H9 (cell line): ENCODE results near the gene ROBO1. TPM values are rescaled to one million over a fixed set of nuclear protein-coding genes. Genes with fewer than 3 reads are reported as not detected.

Experiments used
- DNase-seq: peaks from one replicate; pipeline ENCODE4 v3.0.0-alpha.2; 2017
- H2AFZ ChIP-seq: one replicate; pipeline ENCODE4 v1.6.1; 2013; ENCODE audit warnings: mild to moderate bottlenecking, low read length, control low read depth, moderate library complexity
- H2AK5ac ChIP-seq: 2 replicates; pipeline ENCODE4 v1.6.1; 2013; ENCODE audit warnings: low read length, control low read depth, mixed read lengths; ENCODE audit not compliant: insufficient read length
- H2BK120ac ChIP-seq: one replicate; pipeline ENCODE4 v1.6.1; 2013; ENCODE audit warnings: low read depth, mild to moderate bottlenecking, low read length, control low read depth, inconsistent platforms; ENCODE audit not compliant: poor library complexity, severe bottlenecking
- H2BK12ac ChIP-seq: 2 replicates; pipeline ENCODE4 v1.6.1; 2013; ENCODE audit warnings: low read length, control low read depth, mixed read lengths, low read depth; ENCODE audit not compliant: insufficient read length
- H2BK15ac ChIP-seq: 2 replicates; pipeline ENCODE4 v1.6.1; 2013; ENCODE audit warnings: low read depth, low read length, control low read depth
- H2BK20ac ChIP-seq: one replicate; pipeline ENCODE4 v1.6.1; 2013; ENCODE audit warnings: low read depth, mild to moderate bottlenecking, low read length, control low read depth, inconsistent platforms; ENCODE audit not compliant: poor library complexity, severe bottlenecking
- H2BK5ac ChIP-seq: 2 replicates; pipeline ENCODE4 v1.6.1; 2013; ENCODE audit warnings: low read length, control low read depth, mixed read lengths; ENCODE audit not compliant: insufficient read length
- H3K14ac ChIP-seq: 2 replicates; pipeline ENCODE4 v1.6.1; 2013; ENCODE audit warnings: low read length, control low read depth; ENCODE audit not compliant: insufficient read depth
- H3K18ac ChIP-seq: 2 replicates; pipeline ENCODE4 v1.6.1; 2013; ENCODE audit warnings: low read depth, mild to moderate bottlenecking, mixed read lengths, low read length, control low read depth; ENCODE audit not compliant: insufficient read length
- H3K23ac ChIP-seq: 2 replicates; pipeline ENCODE4 v1.6.1; 2013; ENCODE audit warnings: low read length, control low read depth, mixed read lengths, low read depth; ENCODE audit not compliant: insufficient read length
- H3K23me2 ChIP-seq: 2 replicates; pipeline ENCODE4 v1.6.1; 2013; ENCODE audit warnings: low read depth, mild to moderate bottlenecking, mixed read lengths, low read length, control low read depth; ENCODE audit not compliant: insufficient read length, poor library complexity, severe bottlenecking
- H3K27ac ChIP-seq: 2 replicates; pipeline ENCODE4 v1.5.1; 2013; ENCODE audit warnings: low read length, control low read depth, mixed read lengths, low read depth; ENCODE audit not compliant: insufficient read length
- H3K27me3 ChIP-seq: 2 replicates; pipeline ENCODE4 v1.6.1; 2013; ENCODE audit warnings: low read length, control low read depth, inconsistent platforms; ENCODE audit not compliant: insufficient read depth
- H3K4ac ChIP-seq: 2 replicates; pipeline ENCODE4 v1.6.1; 2013; ENCODE audit warnings: low read depth, mild to moderate bottlenecking, control low read depth, inconsistent platforms, low read length, moderate library complexity
- H3K4me1 ChIP-seq: 2 replicates; pipeline ENCODE4 v1.6.1; 2013; ENCODE audit warnings: low read length, control low read depth, inconsistent platforms; ENCODE audit not compliant: insufficient read depth
- H3K4me2 ChIP-seq: 2 replicates; pipeline ENCODE4 v1.6.1; 2013; ENCODE audit warnings: low read length, control low read depth, mixed read lengths; ENCODE audit not compliant: insufficient read length, insufficient read depth
- H3K56ac ChIP-seq: 2 replicates; pipeline ENCODE4 v1.6.1; 2013; ENCODE audit warnings: low read depth, mild to moderate bottlenecking, mixed read lengths, low read length, control low read depth; ENCODE audit not compliant: insufficient read length
- H3K79me1 ChIP-seq: 2 replicates; pipeline ENCODE4 v1.6.1; 2013; ENCODE audit warnings: low read depth, mild to moderate bottlenecking, moderate library complexity, low read length, control low read depth, inconsistent platforms; ENCODE audit not compliant: insufficient read depth, poor library complexity, severe bottlenecking
- H3K79me2 ChIP-seq: 2 replicates; pipeline ENCODE4 v1.6.1; 2013; ENCODE audit warnings: low read length, control low read depth, inconsistent platforms; ENCODE audit not compliant: insufficient read depth
- H3K9ac ChIP-seq: 2 replicates; pipeline ENCODE4 v1.6.1; 2013; ENCODE audit warnings: low read length, control low read depth, mixed read lengths; ENCODE audit not compliant: insufficient read length; ENCODE audit errors: extremely low read depth
- H3K9me3 ChIP-seq: one replicate; pipeline ENCODE4 v1.6.1; 2013; ENCODE audit warnings: low read depth, low read length, inconsistent platforms; ENCODE audit not compliant: control insufficient read depth
- H3T11ph ChIP-seq: one replicate; pipeline ENCODE4 v1.6.1; 2013; ENCODE audit warnings: mild to moderate bottlenecking, low read length, control low read depth, inconsistent platforms
- H4K20me1 ChIP-seq: one replicate; pipeline ENCODE4 v1.6.1; 2013; ENCODE audit not compliant: control insufficient read depth, insufficient read length, insufficient read depth
- H4K5ac ChIP-seq: 2 replicates; pipeline ENCODE4 v1.6.1; 2013; ENCODE audit warnings: low read depth, mild to moderate bottlenecking, mixed read lengths, low read length, control low read depth; ENCODE audit not compliant: insufficient read length
- H4K8ac ChIP-seq: replicated peaks from 2 replicates; pipeline ENCODE4 v1.6.1; 2013; ENCODE audit warnings: low read length, control low read depth, mixed read lengths, low read depth; ENCODE audit not compliant: insufficient read length
- H4K91ac ChIP-seq: 2 replicates; pipeline ENCODE4 v1.6.1; 2013; ENCODE audit warnings: low read depth, mild to moderate bottlenecking, moderate library complexity, mixed read lengths, low read length, control low read depth; ENCODE audit not compliant: insufficient read length
- H3K27ac Mint-ChIP-seq, 3 experiments: 2 replicates in 2 of 3; 3 replicates in 1 of 3; pipeline ENCODE4 v1.8.0; 2020 to 2021; ENCODE audit warnings: mixed read lengths in 3 of 3, mild to moderate bottlenecking in 1 of 3, moderate library complexity in 1 of 3
- H3K27me3 Mint-ChIP-seq: 2 replicates; pipeline ENCODE4 v1.8.0; 2021; ENCODE audit warnings: low read depth, mild to moderate bottlenecking, moderate library complexity, mixed read lengths
- H3K36me3 Mint-ChIP-seq, 3 experiments: 2 replicates in 2 of 3; 3 replicates in 1 of 3; pipeline ENCODE4 v1.8.0; 2020 to 2021; ENCODE audit warnings: low read depth in 3 of 3, mixed read lengths in 3 of 3; ENCODE audit not compliant: insufficient read depth in 1 of 3
- H3K4me1 Mint-ChIP-seq, 2 experiments: 2 replicates each; pipeline ENCODE4 v1.8.0; 2020; ENCODE audit warnings: mixed read lengths in 2 of 2
- H3K4me3 Mint-ChIP-seq, 2 experiments: 2 replicates in 1 of 2; 3 replicates in 1 of 2; pipeline ENCODE4 v1.8.0; 2020 to 2021; ENCODE audit warnings: mild to moderate bottlenecking in 2 of 2, mixed read lengths in 2 of 2, moderate library complexity in 1 of 2
- H3K9me3 Mint-ChIP-seq, 2 experiments: 2 replicates in 1 of 2; 3 replicates in 1 of 2; pipeline ENCODE4 v1.8.0; 2020; ENCODE audit warnings: mild to moderate bottlenecking in 2 of 2, mixed read lengths in 2 of 2, moderate library complexity in 1 of 2
- CTCF ChIP-seq: fragments of 200-600 bp; sonication (generic); conservative IDR thresholded peaks from 3 replicates; pipeline ENCODE4 v1.8.0; 2021; ENCODE audit warnings: antibody characterized with exemption, mild to moderate bottlenecking
- WGBS: extraction: QIAGEN DNeasy Blood & Tissue Kit; methylation state at CpG from one replicate; pipeline ENCODE4 v1.1.7; 2013; ENCODE audit warnings: missing lambda C conversion rate, low lambda C conversion rate, mixed read lengths; ENCODE audit not compliant: insufficient read length; ENCODE audit errors: extremely low coverage; 5-methylcytosine and 5-hydroxymethylcytosine counted together
- total RNA-seq: library from RNA; stranded (reverse); gene quantifications from 2 replicates; pipeline ENCODE4 v1.2.1, GENCODE V29; 2021

The ROBO1 gene
- total RNA-seq, 1 experiment from 2014 or later = 62.7 TPM

DNA sequence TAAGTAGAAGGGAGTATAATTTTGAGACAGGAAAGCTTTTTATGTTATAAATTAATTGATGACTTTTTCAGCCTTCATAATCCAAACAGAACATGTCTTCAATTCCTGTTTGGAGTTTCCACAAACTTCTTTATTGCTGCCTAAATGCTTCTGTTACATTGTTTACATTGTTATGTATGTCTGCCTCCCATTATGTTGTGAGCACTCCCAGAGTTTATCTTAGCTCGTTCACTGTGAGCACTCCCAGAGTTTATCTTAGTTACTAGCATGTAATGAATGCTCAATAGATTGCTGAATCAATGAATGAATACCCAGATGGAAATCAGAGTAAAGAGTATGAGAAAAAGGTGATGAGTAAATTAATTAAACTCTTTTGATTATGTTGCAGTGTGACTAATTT, 1178.0 kb downstream of the ROBO1 start:
- H3K36me3 Mint-ChIP-seq = peaks cover 4 to 15% (median 11%) of the 10 kb centered on the region in 3 experiments; a peak in 5 of 7 replicates
- no peak for TF ChIP-seq CTCF
- Histone ChIP-seq H3K9me3 (no peaks in the 10 kb centered on the region), H3K79me1 (no peaks in the 10 kb centered on the region), H3K14ac (no peak overlapping the region), H2BK20ac (no peak overlapping the region), H3K4ac (no peak overlapping the region), H4K91ac (no peak overlapping the region), H2BK15ac (no peak overlapping the region), H4K20me1 (no peaks in the 10 kb centered on the region), H3K27ac (no peak overlapping the region), H3K27me3 (no peaks in the 10 kb centered on the region), H3K79me2 (no peaks in the 10 kb centered on the region), H4K8ac (no peak overlapping the region), H2BK12ac (no peak overlapping the region), H2BK120ac (no peak overlapping the region), H3K23me2 (no peaks in the 10 kb centered on the region), H2AK5ac (no peak overlapping the region), H3K23ac (no peak overlapping the region), H4K5ac (no peak overlapping the region), H3K4me1 (peaks cover 6% of the 10 kb centered on the region; the same call in 1 of the 2 replicates), H3K9ac (no peak overlapping the region), H3T11ph (no peak overlapping the region), H3K4me2 (no peak overlapping the region), H2AFZ (no peak overlapping the region), H3K56ac (no peak overlapping the region), H2BK5ac (no peak overlapping the region), H3K18ac (no peak overlapping the region)
- H3K9me3 Mint-ChIP-seq = peaks cover 4 to 10% of the 10 kb centered on the region in 2 experiments
- no peak for DNase-seq
- WGBS = no CpG with 5 or more reads among the region's 1 CpG
- H3K4me3 Mint-ChIP-seq = no peak overlapping the region
- H3K4me1 Mint-ChIP-seq = peaks cover 23 to 24% of the 10 kb centered on the region in 2 experiments
- H3K27ac Mint-ChIP-seq = no peak overlapping the region
- peaks cover under 1% of the 10 kb centered on the region; the same call in 1 of the 2 replicates for H3K27me3 Mint-ChIP-seq
